ENCODE data around the gene RFNG. TPM values are rescaled to one million over a fixed set of nuclear protein-coding genes. Genes with fewer than 3 reads are reported as not detected.

Gene RFNG
- total RNA-seq, 1 donor from 2014 or later, result 43.4 TPM

DNA sequence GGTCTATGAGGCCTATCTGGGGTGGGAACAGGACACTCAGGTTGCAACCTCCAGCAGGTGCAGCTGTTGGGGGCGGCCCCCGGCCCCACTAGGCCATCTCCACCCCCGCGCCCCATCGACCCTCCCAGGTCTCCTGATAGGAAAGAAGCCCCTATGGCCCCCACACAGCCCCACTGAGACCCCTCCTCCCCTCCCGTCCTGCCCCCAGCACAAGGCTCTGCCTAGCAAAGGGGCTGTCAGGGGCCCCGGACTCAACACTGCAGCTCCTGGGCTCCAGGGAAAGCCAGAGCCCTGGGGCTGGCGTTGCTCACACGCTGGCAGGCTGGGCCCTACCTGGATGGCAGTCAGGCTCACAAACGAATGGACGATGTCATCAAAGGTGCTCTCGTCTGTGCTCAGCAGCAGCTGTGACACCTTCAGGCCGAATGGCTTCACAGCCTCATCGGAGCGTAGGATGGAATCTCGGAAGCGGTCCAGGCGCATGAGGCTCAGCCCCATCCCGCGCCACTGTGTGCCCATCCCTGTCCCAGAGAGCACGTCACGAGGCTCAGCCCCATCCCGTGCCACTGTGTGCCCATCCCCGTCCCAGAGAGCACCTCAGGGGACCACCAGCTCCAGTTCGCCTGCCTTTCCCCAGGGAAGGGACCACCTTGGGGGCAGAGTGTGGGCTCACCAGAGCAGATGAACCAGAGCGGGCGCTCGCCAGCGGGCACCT, 39.1 kb upstream of the RFNG start:
- H3K4me1 Mint-ChIP-seq (ENCODE audit: unreplicated experiment), result no peaks in the 10 kb centered on the region
- no peaks in the 10 kb centered on the region for H3K9me3 Mint-ChIP-seq
- no peaks in the 10 kb centered on the region for H3K36me3 Mint-ChIP-seq
- no peak overlapping the region for H3K4me3 Mint-ChIP-seq
- TF ChIP-seq, protein P1, sequence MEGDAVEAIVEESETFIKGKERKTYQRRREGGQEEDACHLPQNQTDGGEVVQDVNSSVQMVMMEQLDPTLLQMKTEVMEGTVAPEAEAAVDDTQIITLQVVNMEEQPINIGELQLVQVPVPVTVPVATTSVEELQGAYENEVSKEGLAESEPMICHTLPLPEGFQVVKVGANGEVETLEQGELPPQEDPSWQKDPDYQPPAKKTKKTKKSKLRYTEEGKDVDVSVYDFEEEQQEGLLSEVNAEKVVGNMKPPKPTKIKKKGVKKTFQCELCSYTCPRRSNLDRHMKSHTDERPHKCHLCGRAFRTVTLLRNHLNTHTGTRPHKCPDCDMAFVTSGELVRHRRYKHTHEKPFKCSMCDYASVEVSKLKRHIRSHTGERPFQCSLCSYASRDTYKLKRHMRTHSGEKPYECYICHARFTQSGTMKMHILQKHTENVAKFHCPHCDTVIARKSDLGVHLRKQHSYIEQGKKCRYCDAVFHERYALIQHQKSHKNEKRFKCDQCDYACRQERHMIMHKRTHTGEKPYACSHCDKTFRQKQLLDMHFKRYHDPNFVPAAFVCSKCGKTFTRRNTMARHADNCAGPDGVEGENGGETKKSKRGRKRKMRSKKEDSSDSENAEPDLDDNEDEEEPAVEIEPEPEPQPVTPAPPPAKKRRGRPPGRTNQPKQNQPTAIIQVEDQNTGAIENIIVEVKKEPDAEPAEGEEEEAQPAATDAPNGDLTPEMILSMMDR (conservative IDR thresholded peaks at IDR 0.05), result no peak
- no peaks in the 10 kb centered on the region for H3K27me3 Mint-ChIP-seq
- DNase-seq (ENCODE audit: extremely low spot score, unreplicated experiment), result no peak
- H3K27ac Mint-ChIP-seq, result no peak overlapping the region

DNA sequence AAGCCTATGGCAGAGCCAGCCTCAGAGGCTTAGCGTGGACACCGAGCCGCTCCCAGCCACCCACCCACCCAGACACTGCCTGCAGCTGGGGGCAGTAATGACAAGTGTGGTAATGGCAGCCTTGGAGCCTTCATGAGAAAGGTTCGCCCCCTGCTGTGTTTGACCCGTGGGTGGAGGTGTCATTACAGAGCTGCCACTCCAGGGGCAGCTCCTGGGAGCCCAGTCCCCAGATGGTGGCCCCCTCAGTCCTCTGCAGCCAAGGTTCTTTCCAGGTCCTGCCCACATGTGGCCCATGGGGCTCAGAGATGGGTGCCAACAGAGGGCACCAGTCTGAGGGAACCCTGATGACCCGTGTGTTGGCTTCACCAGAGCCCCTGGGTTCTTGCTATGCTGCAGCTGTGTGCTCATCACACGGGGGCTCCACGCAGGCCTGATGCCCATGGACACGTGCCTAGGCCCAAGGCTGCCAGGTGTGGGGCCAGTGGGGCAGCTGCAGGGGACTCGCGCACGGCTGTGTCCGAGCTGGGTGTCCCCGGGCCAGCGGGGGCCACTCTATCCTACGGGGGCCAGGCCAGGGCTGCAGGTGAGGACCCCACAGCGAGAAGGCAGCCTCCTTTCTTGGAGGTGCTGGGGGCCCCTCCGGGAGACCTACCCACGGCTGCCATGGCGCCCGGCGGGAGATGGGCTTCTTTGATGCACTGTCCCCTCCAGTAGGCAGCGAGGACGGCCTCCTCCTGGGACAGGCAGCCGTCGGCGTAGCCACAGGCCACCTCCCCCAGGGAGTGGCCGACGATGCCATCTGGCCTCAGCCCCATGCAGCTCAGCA, 38.3 kb upstream of the RFNG start:
- Mint-ChIP-seq H3K9me3 (no peaks in the 10 kb centered on the region), H3K4me3 (no peak overlapping the region), H3K4me1 (ENCODE audit: unreplicated experiment) (no peaks in the 10 kb centered on the region), H3K36me3 (no peaks in the 10 kb centered on the region), H3K27ac (no peak overlapping the region), H3K27me3 (no peaks in the 10 kb centered on the region)
- no peak for DNase-seq (ENCODE audit: extremely low spot score, unreplicated experiment)
- TF ChIP-seq, protein P1 (conservative IDR thresholded peaks at IDR 0.05), result no peak

DNA sequence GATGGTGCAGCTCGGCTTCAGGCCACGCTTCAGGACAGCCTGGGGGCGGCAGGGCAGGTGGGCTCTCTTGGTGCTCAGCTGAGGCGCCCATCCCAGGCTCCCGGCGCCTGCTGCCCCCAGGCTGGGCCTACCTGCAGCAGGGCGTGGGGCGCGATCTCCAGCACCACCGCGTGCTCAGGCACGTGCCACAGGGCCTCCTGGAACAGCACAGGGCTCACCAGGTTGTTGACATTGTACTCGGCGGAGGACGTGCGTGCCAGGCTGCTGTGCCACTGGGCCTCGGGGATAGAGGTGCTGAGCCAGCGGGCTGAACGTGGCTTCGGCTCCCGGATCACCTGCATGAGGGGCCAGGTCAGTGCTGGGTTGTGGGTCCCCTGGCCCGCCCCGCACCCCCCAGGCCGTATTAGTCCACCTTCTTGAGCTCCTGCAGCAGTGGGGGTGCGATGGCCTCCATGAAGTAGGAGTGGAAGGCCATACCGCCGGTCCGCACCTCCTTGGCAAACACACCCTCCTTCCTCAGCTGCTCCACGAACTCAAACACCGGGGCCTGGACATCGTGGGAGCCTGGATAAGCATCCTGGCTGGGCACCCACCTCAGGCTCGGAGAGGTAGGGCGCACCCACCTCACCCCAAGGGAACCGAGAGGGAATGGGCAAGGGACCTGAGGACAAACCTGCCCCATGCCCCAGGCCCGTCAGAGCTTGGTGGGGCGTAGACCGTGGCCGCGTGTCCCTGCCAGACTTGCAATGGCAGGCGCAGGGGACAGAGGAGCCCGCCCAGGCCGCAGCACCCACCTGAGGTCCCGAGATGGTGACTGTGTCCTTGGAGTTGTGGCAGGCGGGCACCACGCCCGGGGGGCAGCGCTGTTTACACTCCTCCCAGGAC, 37.5 kb upstream of the RFNG start:
- DNase-seq (ENCODE audit: extremely low spot score, unreplicated experiment), result no peak

DNA sequence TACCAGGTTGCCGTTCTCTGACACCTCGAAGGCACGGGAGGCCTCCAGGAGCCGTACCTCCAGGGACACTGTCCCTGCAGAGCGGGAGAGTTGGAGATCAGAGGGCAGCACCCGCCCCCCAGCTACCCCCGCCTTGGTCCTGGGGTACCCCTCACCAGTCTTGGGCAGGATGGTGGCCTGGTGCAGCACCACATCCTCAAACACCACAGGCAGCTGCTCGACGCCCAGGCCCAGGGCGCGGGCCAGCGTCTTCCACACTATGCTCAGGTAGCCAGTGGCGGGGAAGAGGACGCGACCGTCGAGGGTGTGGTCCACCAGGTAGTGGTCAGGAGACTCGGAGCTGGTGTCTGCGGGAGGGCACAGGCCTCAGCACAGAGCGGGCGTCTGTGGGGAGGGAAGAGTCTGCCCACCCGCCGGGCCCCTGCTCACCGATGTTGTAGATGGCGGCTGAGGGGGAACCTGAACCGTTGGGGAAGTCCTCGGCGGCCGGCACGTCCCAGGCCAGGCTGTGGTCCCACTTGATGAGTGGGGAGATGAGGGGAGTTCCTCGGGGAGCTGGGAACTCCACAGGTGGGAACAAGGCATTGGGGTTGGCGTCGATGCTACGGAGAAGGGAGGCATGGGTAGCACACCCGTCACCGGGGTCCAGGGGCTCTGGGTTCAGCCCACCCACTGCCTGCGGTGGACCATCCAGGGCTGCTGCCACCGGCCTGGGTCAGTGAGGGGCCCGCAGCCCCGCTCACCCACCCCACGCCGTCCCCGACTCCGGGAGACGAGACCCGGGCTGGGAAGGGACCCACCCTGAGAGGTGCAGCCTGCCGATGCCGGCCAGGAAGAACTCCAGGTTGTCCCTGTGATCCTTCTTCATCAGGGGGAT, 36.6 kb upstream of the RFNG start:
- Mint-ChIP-seq H3K27ac (no peak overlapping the region), H3K36me3 (no peaks in the 10 kb centered on the region), H3K4me3 (no peak overlapping the region), H3K27me3 (no peaks in the 10 kb centered on the region), H3K9me3 (no peaks in the 10 kb centered on the region), H3K4me1 (ENCODE audit: unreplicated experiment) (no peaks in the 10 kb centered on the region)
- no peak for DNase-seq (ENCODE audit: extremely low spot score, unreplicated experiment)
- TF ChIP-seq, protein P1 (conservative IDR thresholded peaks at IDR 0.05), result no peak

More for the DNA sequence above, 37.5 kb upstream of the RFNG start:
- TF ChIP-seq, protein P1 (conservative IDR thresholded peaks at IDR 0.05), result no peak
- Mint-ChIP-seq H3K27ac (no peak overlapping the region), H3K36me3 (no peaks in the 10 kb centered on the region), H3K9me3 (no peaks in the 10 kb centered on the region), H3K4me1 (ENCODE audit: unreplicated experiment) (no peaks in the 10 kb centered on the region), H3K4me3 (no peak overlapping the region), H3K27me3 (no peaks in the 10 kb centered on the region)
